Central memory CD4-positive, alpha-beta T cell (primary cell): ENCODE results near the gene SOX10.
"Not testable (repeated sequence)": the region's sequence is repeated elsewhere in the genome, so short reads cannot be mapped to it uniquely, and the experiment has no call there.

Experiments used
- DNase-seq: peaks from one replicate; pipeline ENCODE4 v3.0.0; 2022

The SOX10 gene

GRCh38 chr22:37959231-37959825, 25.0 kb downstream of the SOX10 start:
- no peak for DNase-seq

- no peak for DNase-seq
Observed at GRCh38 chr22:37957232-37957631, 27.1 kb downstream of the SOX10 start.

- DNase-seq: not testable (repeated sequence)
Observed at GRCh38 chr22:37955825-37956397, 28.4 kb downstream of the SOX10 start.

GRCh38 chr22:37954686-37955085, 29.7 kb downstream of the SOX10 start:
- no peak for DNase-seq

GRCh38 chr22:37953437-37954179, 30.7 kb downstream of the SOX10 start, which contains the start of the genes C22orf23 and POLR2F:
Gene C22orf23, minus strand, starts transcription at chr22:37953601. Its CDS starts 452 bp downstream, at chr22:37953149.
Gene POLR2F, plus strand, starts transcription at chr22:37953699. Its CDS starts 89 bp downstream, at chr22:37953788.
- peak; percentile 94 for DNase-seq

GRCh38 chr22:37953062-37953436, 31.3 kb downstream of the SOX10 start:
- no peak for DNase-seq

- DNase-seq: not testable (repeated sequence)
Observed at GRCh38 chr22:37952629-37953028, 31.7 kb downstream of the SOX10 start.

GRCh38 chr22:37951305-37951704, 33.0 kb downstream of the SOX10 start:
- no peak for DNase-seq

- not testable (repeated sequence) for DNase-seq
Observed at GRCh38 chr22:37947142-37947795, 37.1 kb downstream of the SOX10 start.

- DNase-seq: not testable (repeated sequence)
Observed at GRCh38 chr22:37944423-37944822, 39.9 kb downstream of the SOX10 start.

- no peak for DNase-seq
Observed at GRCh38 chr22:37943825-37944198, 40.5 kb downstream of the SOX10 start.

GRCh38 chr22:37943136-37943824, 41.1 kb downstream of the SOX10 start:
- DNase-seq: no peak

GRCh38 chr22:37942133-37942532, 42.2 kb downstream of the SOX10 start:
- DNase-seq: no peak

- no peak for DNase-seq
Observed at GRCh38 chr22:37940698-37941376, 43.5 kb downstream of the SOX10 start.

GRCh38 chr22:37933711-37934376, 50.5 kb downstream of the SOX10 start:
- DNase-seq: peak; percentile 67

- no peak for DNase-seq
Observed at GRCh38 chr22:37932821-37933578, 51.4 kb downstream of the SOX10 start.

GRCh38 chr22:37932401-37932800, 52.0 kb downstream of the SOX10 start:
- DNase-seq: no peak

GRCh38 chr22:37931893-37932389, 52.4 kb downstream of the SOX10 start:
- no peak for DNase-seq

GRCh38 chr22:37930952-37931440, 53.4 kb downstream of the SOX10 start:
- no peak for DNase-seq

- no peak for DNase-seq
Observed at GRCh38 chr22:37930270-37930951, 53.9 kb downstream of the SOX10 start.
